Adrenal gland (tissue), 5 donors: ENCODE data around the gene AP1M1.

Experiments used
- POLR2A ChIP-seq, 2 donors: fragments of 450-650 bp; IDR thresholded peaks; one replicate each; pipeline ENCODE4 v1.6.1; 2017; ENCODE audit warnings: antibody characterized with exemption in 2 of 2, mild to moderate bottlenecking in 2 of 2, moderate library complexity in 1 of 2
- TF ChIP-seq, protein P1 (sequence below), 6 experiments: fragments of 450-650 bp in 4 of 6; fragments of 200-600 bp in 2 of 6; sonication (generic) in 1 of 6; IDR thresholded peaks; 1 replicate in 5 of 6; 2 replicates in 1 of 6; pipeline versions ENCODE4 v1.5.1 to v1.8.0; 2016 to 2021; ENCODE audit warnings: antibody characterized with exemption in 6 of 6, mild to moderate bottlenecking in 2 of 6, moderate library complexity in 1 of 6
- donor health status: DM: no; HTN: no; CAD: no.

DNA sequence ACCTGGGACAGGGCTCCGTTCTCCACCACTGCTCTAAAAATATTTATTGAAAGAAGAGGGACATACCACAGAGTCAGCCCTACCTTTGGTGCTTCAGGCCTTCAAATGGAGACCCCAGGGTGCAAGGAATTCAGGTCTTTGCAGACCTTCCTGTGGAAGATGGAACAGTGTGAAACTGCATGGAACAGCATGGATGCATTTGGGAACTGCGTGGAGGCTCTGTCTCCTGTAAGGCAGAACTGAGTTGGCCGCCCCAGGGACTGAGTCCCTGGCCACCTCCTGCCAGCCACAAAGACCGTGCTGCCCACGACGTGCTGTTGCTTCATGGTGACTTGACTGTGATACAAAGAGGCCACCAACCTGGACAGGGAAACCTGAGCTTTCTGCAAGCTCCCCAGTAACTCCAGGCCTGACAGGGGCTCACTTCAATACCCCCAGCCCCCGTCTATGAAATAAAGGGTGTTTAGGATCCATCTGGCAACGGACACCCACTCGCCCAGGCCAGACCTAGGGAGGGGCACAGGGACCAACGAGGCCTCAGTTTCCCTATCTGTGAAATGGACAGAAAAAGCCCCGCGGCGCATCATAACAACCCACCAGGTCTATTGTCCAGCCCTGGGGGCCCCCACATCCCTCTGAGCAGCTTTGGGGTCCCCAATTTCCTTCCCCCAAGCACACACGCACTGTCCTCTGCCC is 68.3 kb downstream of the AP1M1 start:
- TF ChIP-seq, protein P1, sequence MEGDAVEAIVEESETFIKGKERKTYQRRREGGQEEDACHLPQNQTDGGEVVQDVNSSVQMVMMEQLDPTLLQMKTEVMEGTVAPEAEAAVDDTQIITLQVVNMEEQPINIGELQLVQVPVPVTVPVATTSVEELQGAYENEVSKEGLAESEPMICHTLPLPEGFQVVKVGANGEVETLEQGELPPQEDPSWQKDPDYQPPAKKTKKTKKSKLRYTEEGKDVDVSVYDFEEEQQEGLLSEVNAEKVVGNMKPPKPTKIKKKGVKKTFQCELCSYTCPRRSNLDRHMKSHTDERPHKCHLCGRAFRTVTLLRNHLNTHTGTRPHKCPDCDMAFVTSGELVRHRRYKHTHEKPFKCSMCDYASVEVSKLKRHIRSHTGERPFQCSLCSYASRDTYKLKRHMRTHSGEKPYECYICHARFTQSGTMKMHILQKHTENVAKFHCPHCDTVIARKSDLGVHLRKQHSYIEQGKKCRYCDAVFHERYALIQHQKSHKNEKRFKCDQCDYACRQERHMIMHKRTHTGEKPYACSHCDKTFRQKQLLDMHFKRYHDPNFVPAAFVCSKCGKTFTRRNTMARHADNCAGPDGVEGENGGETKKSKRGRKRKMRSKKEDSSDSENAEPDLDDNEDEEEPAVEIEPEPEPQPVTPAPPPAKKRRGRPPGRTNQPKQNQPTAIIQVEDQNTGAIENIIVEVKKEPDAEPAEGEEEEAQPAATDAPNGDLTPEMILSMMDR (IDR thresholded peaks at IDR 0.05): no peak
- no peak for TF ChIP-seq POLR2A (IDR thresholded peaks at IDR 0.05)
